Measurements from ENCODE around the gene COX5B. TPM values are rescaled to one million over a fixed set of nuclear protein-coding genes. Genes with fewer than 3 reads are reported as not detected.

Gene COX5B
- total RNA-seq, 6 donors from 2014 or later, result 97.4 to 237 (median 177) TPM

DNA sequence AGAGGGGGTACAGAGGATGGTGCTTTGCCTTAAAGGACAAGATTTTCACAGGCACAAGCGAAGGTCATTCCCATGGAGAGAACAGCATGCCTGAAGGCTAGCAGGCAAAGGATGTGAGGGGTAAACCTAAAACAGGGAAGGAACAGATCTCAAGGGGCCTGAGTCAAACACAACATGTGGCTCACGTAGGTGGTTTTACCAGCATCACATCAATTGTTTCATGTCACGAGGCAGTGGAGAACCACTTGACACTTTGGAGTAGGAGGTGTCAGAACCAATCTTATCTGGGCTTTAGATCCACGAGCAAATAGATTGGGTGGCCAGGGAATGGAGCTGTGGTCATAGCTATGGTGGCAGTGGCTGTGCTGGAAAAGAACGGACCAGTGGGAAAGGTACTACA lies 8.4 kb downstream of the COX5B start:
- H3K4me3 ChIP-seq, result no peak overlapping the region
- WGBS, 2 donors, result 79 to 90% methylated on average over 5 of the region's 5 CpGs
- no peaks in the 10 kb centered on the region for H3K9me3 ChIP-seq
- H3K36me3 ChIP-seq, result peaks cover 11 to 73% (median 40%) of the 10 kb centered on the region in 4 donors
- H3K27ac ChIP-seq, result no peak overlapping the region
- TF ChIP-seq CTCF (IDR thresholded peaks at IDR 0.05), result no peak
- TF ChIP-seq POLR2AphosphoS5 (IDR thresholded peaks at IDR 0.05), result no peak
- TF ChIP-seq POLR2A (IDR thresholded peaks at IDR 0.05), result no peak
- TF ChIP-seq EP300 (IDR thresholded peaks at IDR 0.05), result no peak
- no peaks in the 10 kb centered on the region for H3K4me1 ChIP-seq
- DNase-seq (no peak), ATAC-seq (ENCODE audit: low FRiP score in 2 of 2) (no peak)
- H3K27me3 ChIP-seq, result no peaks in the 10 kb centered on the region

- no peaks in the 10 kb centered on the region for H3K27me3 ChIP-seq
- no peaks in the 10 kb centered on the region for H3K4me1 ChIP-seq
- no peak for DNase-seq
- 91 to 95% methylated on average over 2 of the region's 2 CpGs for WGBS, 2 donors
- H3K27ac ChIP-seq, result no peak overlapping the region
- no peak for ATAC-seq (ENCODE audit: low FRiP score in 2 of 2)
- TF ChIP-seq EP300 (IDR thresholded peaks at IDR 0.05) (no peak), POLR2A (IDR thresholded peaks at IDR 0.05) (no peak), CTCF (IDR thresholded peaks at IDR 0.05) (no peak), POLR2AphosphoS5 (IDR thresholded peaks at IDR 0.05) (no peak)
- no peak overlapping the region for H3K4me3 ChIP-seq
- peaks cover 11 to 73% (median 40%) of the 10 kb centered on the region in 4 donors for H3K36me3 ChIP-seq
- H3K9me3 ChIP-seq, result no peaks in the 10 kb centered on the region
Observed at GRCh38 chr2:97654791-97655190, 8.9 kb downstream of the COX5B start.

DNA sequence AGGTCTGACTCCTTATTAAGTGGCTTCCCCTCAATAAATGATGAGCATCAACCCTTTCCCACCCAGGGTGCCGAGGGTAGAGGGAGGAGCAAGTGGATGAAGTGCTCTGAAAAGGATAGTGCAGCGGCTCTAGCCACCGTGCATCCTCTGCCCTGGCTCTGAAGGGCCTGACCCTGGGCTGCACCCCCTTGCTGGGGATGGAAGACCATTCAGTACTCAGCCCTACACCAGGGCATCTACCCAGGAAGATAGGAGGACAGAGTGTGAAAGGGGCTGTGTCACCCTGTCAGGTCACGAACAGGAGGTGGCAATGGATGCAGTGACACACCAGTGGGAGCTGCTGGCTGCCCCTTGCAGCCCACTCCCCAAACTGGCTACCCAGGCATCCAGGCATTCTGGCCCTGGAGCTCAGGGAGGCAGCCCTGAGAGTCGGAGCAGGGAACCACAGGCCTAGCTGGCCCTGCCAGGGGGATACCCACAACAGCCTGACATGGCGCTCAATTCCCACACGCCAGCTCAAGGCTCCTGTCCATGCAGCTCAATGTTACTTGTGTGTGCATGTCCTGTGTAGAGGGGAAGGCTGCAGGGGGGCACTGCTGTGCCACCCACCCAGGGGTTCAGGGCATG lies 10.4 kb downstream of the COX5B start:
- H3K4me1 ChIP-seq, result peaks cover 0 to 7% (median 6%) of the 10 kb centered on the region in 4 donors
- ATAC-seq (ENCODE audit: low FRiP score in 2 of 2), result no peak
- no peaks in the 10 kb centered on the region for H3K27me3 ChIP-seq
- TF ChIP-seq EP300 (IDR thresholded peaks at IDR 0.05), result no peak
- no peak for TF ChIP-seq POLR2AphosphoS5 (IDR thresholded peaks at IDR 0.05)
- no peak for TF ChIP-seq POLR2A (IDR thresholded peaks at IDR 0.05)
- TF ChIP-seq CTCF (IDR thresholded peaks at IDR 0.05), result no peak
- WGBS, 2 donors, result 90 to 98% methylated on average over 6 of the region's 7 CpGs
- H3K4me3 ChIP-seq, result no peak overlapping the region
- H3K36me3 ChIP-seq, result peaks cover 11 to 69% (median 40%) of the 10 kb centered on the region in 4 donors
- DNase-seq, result peak in 1 of 2 donors; percentile 39
- H3K27ac ChIP-seq, result no peak overlapping the region
- no peaks in the 10 kb centered on the region for H3K9me3 ChIP-seq

DNA sequence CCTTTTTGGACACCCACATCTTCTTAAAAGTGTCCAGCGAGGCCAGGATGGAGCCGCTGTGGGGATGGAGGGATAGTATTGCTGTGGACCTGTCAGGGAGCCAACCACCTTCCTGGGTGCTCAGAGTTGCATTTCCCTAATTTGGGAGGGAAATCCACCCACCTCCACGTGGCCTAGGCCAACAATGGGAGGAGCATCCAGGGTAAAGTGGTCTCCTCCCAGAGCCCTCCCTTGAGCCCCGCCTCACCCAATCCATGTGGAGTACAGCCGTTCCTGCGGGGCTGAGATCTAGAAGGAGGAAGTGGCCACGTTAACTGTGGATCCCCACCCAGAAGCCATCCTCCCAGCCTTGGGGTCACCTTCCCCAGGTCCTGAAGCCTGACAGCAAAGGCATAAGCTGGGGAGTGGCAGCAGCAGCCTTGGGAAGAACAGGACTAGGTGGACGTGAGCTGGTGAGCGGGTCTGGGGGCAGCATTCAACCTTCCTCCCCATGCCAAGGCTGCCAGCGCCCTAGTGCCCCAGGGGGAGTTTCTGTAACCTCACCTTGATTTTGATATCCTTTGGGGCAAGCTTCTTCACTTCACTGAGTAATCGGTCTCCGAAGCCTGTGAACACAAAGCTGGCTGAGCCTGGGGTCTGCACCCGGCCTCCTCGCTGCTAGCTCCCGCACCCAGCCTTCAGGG lies 11.2 kb downstream of the COX5B start:
- TF ChIP-seq EP300 (IDR thresholded peaks at IDR 0.05) (no peak), CTCF (IDR thresholded peaks at IDR 0.05) (no peak), POLR2A (IDR thresholded peaks at IDR 0.05) (no peak), POLR2AphosphoS5 (IDR thresholded peaks at IDR 0.05) (no peak)
- H3K27me3 ChIP-seq, result no peaks in the 10 kb centered on the region
- ATAC-seq (ENCODE audit: low FRiP score in 2 of 2) (no peak), DNase-seq (peak in 1 of 2 donors; percentile 32)
- no peak overlapping the region for H3K4me3 ChIP-seq
- H3K27ac ChIP-seq, result no peak overlapping the region
- H3K4me1 ChIP-seq, result peaks cover 1 to 15% (median 14%) of the 10 kb centered on the region in 4 donors
- WGBS, 2 donors, result 80 to 89% methylated on average over 12 to 15 of the region's 15 CpGs
- H3K36me3 ChIP-seq, result peaks cover 11 to 69% (median 40%) of the 10 kb centered on the region in 4 donors
- H3K9me3 ChIP-seq, result no peaks in the 10 kb centered on the region
